K562 (cell line): ENCODE data around the gene KHSRP. TPM values are rescaled to one million over a fixed set of nuclear protein-coding genes. Genes with fewer than 3 reads are reported as not detected.

Experiments used
- ARNT ChIP-seq, 2 experiments: fragments of 450-650 bp; IDR thresholded peaks; 2 replicates each; pipeline ENCODE4 v1.6.1; 2016; ENCODE audit warnings: mild to moderate bottlenecking in 1 of 2
- BDP1 ChIP-seq: IDR thresholded peaks from 3 replicates; pipeline ENCODE4 v1.6.1; 2011; ENCODE audit not compliant: insufficient read length, insufficient read depth
- CXXC5 ChIP-seq: fragments of 250-450 bp; sonication (Bioruptor Pico); IDR thresholded peaks from 2 replicates; pipeline ENCODE4 v1.8.0; 2022; ENCODE audit warnings: inconsistent platforms, mild to moderate bottlenecking, moderate library complexity
- ERF ChIP-seq: fragments of 450-650 bp; formaldehyde crosslinking; IDR thresholded peaks from 2 replicates; pipeline ENCODE4 v1.4.0; 2020; ENCODE audit warnings: mild to moderate bottlenecking, mixed read lengths
- FOS ChIP-seq: IDR thresholded peaks from 3 replicates; pipeline ENCODE4 v1.6.1; 2011; ENCODE audit not compliant: insufficient read length; ENCODE audit errors: extremely low read depth
- IFI16 ChIP-seq: fragments of 250-450 bp; sonication (Bioruptor Pico); IDR thresholded peaks from 2 replicates; pipeline ENCODE4 v2.1.2; 2022; ENCODE audit warnings: mild to moderate bottlenecking, inconsistent platforms
- MBD2 ChIP-seq: sonication (generic); IDR thresholded peaks from 2 replicates; pipeline ENCODE4 v1.6.1; 2016; ENCODE audit warnings: low read depth, borderline replicate concordance
- MTA3 ChIP-seq: fragments of 450-650 bp; formaldehyde crosslinking; IDR thresholded peaks from 2 replicates; pipeline ENCODE4 v1.6.1; 2017; ENCODE audit warnings: mild to moderate bottlenecking, borderline replicate concordance
- RBFOX2 ChIP-seq: fragments of 200-400 bp; formaldehyde crosslinking; IDR thresholded peaks from 2 replicates; pipeline ENCODE4 v1.6.1; 2017; ENCODE audit warnings: low read depth, mild to moderate bottlenecking, low read length, moderate library complexity
- SUPT5H ChIP-seq: fragments of 450-650 bp; IDR thresholded peaks from 2 replicates; pipeline ENCODE4 v1.6.1; 2016
- VEZF1 ChIP-seq: fragments of 200-800 bp; sonication (Bioruptor generic); IDR thresholded peaks from 2 replicates; pipeline ENCODE4 v1.6.1; 2017; ENCODE audit warnings: missing genetic modification characterization, missing compliant biosample characterization
- ZNF239 ChIP-seq: fragments of 250-450 bp; sonication (Bioruptor Pico); IDR thresholded peaks from 2 replicates; pipeline ENCODE4 v1.4.0; 2020; ENCODE audit warnings: mild to moderate bottlenecking
- ZNF830 ChIP-seq: fragments of 250-450 bp; sonication (Bioruptor Pico); IDR thresholded peaks from 2 replicates; pipeline ENCODE4 v1.5.0; 2021; ENCODE audit warnings: mild to moderate bottlenecking
- polyA plus RNA-seq, 8 experiments: library from polyadenylated mRNA; depleted of rRNA in 4 of 8; stranded (reverse) in 5 of 8; unstranded in 3 of 8; fragments of >200 nt; fragmentation: Nextera tagmentation in 2 of 8; fragmentation: Illumina TruSeq in 1 of 8; extraction: Ambion mirVana in 2 of 8; extraction: Trizol in 1 of 8; gene quantifications; 2 replicates each; pipeline versions ENCODE4 v1.2.1 to v1.2.3, GENCODE V29; 2011 to 2014; ENCODE audit warnings: inconsistent platforms in 1 of 8, missing spikeins in 1 of 8
- total RNA-seq, 7 experiments: library from RNA; depleted of rRNA in 6 of 7; stranded (reverse); fragments of >200 nt in 6 of 7; fragmentation: Illumina TruSeq in 2 of 7; extraction: Trizol in 2 of 7; gene quantifications; 2 replicates each; pipeline versions ENCODE4 v1.2.1 to v1.2.3, GENCODE V29; 2011 to 2021; ENCODE audit warnings: low replicate concordance in 1 of 7
- TF ChIP-seq, protein P1 (sequence below): sonication (generic); formaldehyde crosslinking; IDR thresholded peaks from 2 replicates; pipeline ENCODE4 v1.8.1; 2023; ENCODE audit warnings: mild to moderate bottlenecking, missing genetic modification reagents
- TF ChIP-seq, protein P2 (sequence below), 2 experiments: fragments of 450-650 bp; IDR thresholded peaks; 2 replicates each; pipeline ENCODE4 v1.6.1; 2018; ENCODE audit warnings: mild to moderate bottlenecking in 2 of 2, low read depth in 1 of 2; ENCODE audit not compliant: partially characterized antibody in 2 of 2

Gene KHSRP
- total and polyA plus RNA-seq, 9 of the 15 experiments (the other 6 are each of a cell fraction or from before 2014, with no cell fraction given), result 4.2 to 564 (median 139) TPM

GRCh38 chr19:6417713-6418561, 6.7 kb downstream of the KHSRP start (continued):
- TF ChIP-seq, protein P1, sequence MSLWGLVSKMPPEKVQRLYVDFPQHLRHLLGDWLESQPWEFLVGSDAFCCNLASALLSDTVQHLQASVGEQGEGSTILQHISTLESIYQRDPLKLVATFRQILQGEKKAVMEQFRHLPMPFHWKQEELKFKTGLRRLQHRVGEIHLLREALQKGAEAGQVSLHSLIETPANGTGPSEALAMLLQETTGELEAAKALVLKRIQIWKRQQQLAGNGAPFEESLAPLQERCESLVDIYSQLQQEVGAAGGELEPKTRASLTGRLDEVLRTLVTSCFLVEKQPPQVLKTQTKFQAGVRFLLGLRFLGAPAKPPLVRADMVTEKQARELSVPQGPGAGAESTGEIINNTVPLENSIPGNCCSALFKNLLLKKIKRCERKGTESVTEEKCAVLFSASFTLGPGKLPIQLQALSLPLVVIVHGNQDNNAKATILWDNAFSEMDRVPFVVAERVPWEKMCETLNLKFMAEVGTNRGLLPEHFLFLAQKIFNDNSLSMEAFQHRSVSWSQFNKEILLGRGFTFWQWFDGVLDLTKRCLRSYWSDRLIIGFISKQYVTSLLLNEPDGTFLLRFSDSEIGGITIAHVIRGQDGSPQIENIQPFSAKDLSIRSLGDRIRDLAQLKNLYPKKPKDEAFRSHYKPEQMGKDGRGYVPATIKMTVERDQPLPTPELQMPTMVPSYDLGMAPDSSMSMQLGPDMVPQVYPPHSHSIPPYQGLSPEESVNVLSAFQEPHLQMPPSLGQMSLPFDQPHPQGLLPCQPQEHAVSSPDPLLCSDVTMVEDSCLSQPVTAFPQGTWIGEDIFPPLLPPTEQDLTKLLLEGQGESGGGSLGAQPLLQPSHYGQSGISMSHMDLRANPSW, result no peak
- TF ChIP-seq MTA3, result no peak
- no peak for TF ChIP-seq ZNF239 (CRISPR knock-in tag)
- no peak for TF ChIP-seq ERF
- 0 out of 2 replicates have a peak, but pooled peaks have one; percentile 9 for TF ChIP-seq SUPT5H
- TF ChIP-seq ZNF830 (CRISPR knock-in tag), result no peak
- no peak for TF ChIP-seq FOS
- TF ChIP-seq VEZF1 (CRISPR knock-in tag), result peak; percentile 86
- no peak for TF ChIP-seq MBD2
- TF ChIP-seq, protein P2, sequence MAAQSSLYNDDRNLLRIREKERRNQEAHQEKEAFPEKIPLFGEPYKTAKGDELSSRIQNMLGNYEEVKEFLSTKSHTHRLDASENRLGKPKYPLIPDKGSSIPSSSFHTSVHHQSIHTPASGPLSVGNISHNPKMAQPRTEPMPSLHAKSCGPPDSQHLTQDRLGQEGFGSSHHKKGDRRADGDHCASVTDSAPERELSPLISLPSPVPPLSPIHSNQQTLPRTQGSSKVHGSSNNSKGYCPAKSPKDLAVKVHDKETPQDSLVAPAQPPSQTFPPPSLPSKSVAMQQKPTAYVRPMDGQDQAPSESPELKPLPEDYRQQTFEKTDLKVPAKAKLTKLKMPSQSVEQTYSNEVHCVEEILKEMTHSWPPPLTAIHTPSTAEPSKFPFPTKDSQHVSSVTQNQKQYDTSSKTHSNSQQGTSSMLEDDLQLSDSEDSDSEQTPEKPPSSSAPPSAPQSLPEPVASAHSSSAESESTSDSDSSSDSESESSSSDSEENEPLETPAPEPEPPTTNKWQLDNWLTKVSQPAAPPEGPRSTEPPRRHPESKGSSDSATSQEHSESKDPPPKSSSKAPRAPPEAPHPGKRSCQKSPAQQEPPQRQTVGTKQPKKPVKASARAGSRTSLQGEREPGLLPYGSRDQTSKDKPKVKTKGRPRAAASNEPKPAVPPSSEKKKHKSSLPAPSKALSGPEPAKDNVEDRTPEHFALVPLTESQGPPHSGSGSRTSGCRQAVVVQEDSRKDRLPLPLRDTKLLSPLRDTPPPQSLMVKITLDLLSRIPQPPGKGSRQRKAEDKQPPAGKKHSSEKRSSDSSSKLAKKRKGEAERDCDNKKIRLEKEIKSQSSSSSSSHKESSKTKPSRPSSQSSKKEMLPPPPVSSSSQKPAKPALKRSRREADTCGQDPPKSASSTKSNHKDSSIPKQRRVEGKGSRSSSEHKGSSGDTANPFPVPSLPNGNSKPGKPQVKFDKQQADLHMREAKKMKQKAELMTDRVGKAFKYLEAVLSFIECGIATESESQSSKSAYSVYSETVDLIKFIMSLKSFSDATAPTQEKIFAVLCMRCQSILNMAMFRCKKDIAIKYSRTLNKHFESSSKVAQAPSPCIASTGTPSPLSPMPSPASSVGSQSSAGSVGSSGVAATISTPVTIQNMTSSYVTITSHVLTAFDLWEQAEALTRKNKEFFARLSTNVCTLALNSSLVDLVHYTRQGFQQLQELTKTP (IDR thresholded peaks at IDR 0.05; ENCODE audit: low read depth in 1 of 2, partially characterized antibody in 2 of 2), result no peak
- TF ChIP-seq CXXC5 (CRISPR knock-in tag), result no peak
- TF ChIP-seq IFI16 (CRISPR knock-in tag), result no peak
- TF ChIP-seq ARNT (IDR thresholded peaks at IDR 0.05), result no peak
- peak; percentile 57 for TF ChIP-seq RBFOX2
- TF ChIP-seq BDP1, result no peak
